D721Med (cell line): ENCODE results near the gene SCN3B.

Source experiments
- DNase-seq: peaks from one replicate; pipeline ENCODE4 v3.0.0; 2011; ENCODE audit warnings: low spot score; ENCODE audit not compliant: insufficient read length
- FAIRE-seq: peaks from 2 replicates; lab custom pipeline; 2011; peaks lifted over from hg19 to GRCh38; lab: Jason Lieb, UNC
- TF ChIP-seq, protein P1 (sequence below): IDR thresholded peaks from 2 replicates; pipeline ENCODE4 v1.5.1; 2012; ENCODE audit warnings: mild to moderate bottlenecking, control low read depth; ENCODE audit not compliant: insufficient read depth; ENCODE audit errors: missing control alignments

The SCN3B gene

DNA sequence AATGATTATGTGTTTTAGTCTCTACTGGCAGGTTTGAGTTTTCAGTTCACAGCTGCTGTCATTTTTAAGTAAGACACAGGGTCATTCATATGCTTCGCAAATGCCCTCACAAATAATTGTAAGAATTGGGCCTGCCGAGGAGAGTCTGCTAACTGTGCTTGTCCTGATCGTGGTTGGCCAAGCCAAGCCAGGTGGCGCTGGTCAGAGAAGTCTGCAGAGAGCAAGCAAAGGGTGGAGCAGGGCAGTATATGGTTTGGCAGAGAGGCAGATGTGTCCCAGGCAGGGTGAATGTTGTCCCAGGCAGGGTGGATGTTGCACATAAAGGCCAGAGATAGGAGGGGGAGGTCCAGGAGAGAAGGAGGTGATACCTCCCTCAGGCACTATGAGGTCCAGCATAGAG lies 52.7 kb downstream of the SCN3B start:
- TF ChIP-seq, protein P1, sequence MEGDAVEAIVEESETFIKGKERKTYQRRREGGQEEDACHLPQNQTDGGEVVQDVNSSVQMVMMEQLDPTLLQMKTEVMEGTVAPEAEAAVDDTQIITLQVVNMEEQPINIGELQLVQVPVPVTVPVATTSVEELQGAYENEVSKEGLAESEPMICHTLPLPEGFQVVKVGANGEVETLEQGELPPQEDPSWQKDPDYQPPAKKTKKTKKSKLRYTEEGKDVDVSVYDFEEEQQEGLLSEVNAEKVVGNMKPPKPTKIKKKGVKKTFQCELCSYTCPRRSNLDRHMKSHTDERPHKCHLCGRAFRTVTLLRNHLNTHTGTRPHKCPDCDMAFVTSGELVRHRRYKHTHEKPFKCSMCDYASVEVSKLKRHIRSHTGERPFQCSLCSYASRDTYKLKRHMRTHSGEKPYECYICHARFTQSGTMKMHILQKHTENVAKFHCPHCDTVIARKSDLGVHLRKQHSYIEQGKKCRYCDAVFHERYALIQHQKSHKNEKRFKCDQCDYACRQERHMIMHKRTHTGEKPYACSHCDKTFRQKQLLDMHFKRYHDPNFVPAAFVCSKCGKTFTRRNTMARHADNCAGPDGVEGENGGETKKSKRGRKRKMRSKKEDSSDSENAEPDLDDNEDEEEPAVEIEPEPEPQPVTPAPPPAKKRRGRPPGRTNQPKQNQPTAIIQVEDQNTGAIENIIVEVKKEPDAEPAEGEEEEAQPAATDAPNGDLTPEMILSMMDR, result no peak
- DNase-seq, result no peak
- FAIRE-seq, result no peak

DNA sequence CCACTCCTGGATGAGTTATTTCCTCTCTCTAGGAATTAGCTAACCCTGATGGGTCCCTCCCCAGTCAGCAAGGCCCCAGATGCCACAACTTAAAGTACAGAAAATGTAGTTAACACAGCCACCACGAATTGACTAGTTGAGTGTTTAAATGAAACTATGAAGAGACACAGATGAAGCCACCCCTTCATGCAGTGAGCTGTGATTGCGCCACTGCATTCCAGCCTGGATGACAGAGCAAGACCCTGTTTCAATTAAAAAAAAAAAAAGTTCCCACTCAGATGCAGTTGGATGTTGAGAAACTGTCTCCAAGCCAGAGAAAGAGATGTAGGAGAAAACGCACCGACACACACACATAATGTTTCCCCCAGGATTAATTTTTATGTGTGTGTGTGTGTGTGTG lies 53.3 kb downstream of the SCN3B start:
- no peak for FAIRE-seq
- TF ChIP-seq, protein P1, result no peak
- DNase-seq, result no peak

DNA sequence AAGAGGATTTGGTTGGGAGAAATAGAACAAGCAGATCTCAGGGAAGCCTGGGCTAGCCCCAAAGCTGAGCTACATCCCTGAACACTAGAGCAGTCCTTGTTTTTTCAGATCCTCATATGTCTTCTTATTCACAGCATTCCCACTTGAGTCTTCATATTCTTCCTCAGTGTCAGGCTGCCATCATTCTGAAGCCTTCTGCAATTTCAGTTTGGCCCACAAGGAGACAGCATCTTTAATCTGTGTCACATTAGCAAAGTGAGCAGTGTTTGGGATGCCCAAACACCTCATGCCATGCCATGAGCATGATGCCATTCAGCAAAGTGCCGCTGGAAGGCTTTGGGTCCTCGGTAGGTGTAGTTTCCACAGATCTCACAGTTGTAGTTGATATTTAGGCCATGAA lies 56.6 kb downstream of the SCN3B start:
- no peak for FAIRE-seq
- TF ChIP-seq, protein P1, result no peak

DNA sequence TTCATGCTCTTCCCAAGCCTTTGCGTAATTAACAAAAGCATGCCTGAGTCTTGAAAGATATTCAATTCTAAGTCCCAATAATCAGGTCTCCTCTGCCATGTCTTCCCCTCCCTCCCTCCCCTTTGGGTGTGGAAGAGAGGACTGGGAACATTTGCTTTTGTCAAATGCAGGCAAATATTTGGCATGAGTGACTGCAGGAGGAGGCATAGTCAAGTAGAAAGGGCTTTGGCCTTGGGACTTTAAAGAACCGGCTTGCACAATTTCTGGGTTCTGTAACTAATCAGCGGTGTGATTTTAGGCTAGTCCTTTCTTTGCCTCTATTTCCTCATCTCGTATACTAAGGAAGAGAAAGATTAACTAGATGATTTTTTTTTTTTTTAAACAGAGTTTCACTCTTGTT lies 59.5 kb downstream of the SCN3B start:
- TF ChIP-seq, protein P1, result no peak
- no peak for FAIRE-seq
- no peak for DNase-seq

More for the DNA sequence above, 56.6 kb downstream of the SCN3B start:
- no peak for DNase-seq

DNA sequence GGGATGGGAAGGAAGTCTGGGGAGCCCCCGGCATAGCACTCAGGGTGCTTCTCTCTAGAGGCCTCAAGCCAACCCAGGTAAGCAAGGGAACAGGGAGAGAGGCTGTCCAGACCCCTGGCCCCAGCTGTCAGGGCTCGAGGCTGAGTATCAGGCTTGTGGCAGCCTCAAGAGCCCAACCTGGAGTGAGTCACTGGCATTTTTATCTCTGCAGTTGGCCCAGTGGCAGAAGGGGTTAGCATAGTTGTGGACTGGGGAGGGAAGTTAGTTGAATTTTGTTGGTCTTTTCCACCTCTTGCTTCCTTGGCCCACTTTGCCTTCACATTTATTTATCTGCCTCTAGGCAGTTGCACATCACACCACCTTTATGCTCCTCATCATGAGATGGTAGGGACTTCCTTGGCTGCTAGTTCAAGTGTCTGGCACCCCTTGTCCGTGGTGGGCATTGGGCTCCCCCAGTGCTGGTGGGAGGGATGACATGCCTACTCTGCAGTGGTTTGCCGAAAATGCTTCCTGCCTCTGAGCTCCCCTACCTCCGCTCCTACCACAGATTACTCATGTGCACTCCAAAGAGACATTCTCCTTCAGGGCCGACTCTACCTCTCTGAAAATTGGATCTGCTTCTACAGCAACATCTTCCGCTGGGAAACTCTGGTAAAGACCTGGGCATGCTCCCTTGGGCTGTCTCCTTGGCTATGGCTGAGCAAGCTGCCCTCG lies 60.1 kb downstream of the SCN3B start:
- TF ChIP-seq, protein P1, result no peak
- DNase-seq, result no peak

DNA sequence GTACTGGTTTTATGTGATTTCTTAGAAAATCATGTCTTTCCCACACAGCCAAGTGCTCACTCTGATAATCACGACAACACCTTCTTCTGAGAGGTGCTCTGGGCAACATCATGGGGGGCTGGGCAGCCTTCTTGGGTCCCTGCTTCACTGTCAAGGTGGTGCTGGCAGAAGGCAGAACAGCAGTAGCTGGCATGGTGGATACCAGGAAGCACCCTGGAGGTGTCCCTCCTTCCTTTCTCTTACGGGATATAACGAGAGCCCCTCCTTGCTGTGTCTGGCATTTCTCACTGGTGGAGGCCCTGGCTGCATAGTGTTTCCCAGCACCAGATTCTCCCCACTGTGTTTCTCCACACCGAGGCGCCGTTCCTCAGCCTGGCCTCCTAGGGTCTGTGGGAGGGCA lies 60.9 kb downstream of the SCN3B start:
- FAIRE-seq (no peak), DNase-seq (no peak)
- TF ChIP-seq, protein P1, result no peak

More for the DNA sequence above, 60.1 kb downstream of the SCN3B start:
- no peak for FAIRE-seq

DNA sequence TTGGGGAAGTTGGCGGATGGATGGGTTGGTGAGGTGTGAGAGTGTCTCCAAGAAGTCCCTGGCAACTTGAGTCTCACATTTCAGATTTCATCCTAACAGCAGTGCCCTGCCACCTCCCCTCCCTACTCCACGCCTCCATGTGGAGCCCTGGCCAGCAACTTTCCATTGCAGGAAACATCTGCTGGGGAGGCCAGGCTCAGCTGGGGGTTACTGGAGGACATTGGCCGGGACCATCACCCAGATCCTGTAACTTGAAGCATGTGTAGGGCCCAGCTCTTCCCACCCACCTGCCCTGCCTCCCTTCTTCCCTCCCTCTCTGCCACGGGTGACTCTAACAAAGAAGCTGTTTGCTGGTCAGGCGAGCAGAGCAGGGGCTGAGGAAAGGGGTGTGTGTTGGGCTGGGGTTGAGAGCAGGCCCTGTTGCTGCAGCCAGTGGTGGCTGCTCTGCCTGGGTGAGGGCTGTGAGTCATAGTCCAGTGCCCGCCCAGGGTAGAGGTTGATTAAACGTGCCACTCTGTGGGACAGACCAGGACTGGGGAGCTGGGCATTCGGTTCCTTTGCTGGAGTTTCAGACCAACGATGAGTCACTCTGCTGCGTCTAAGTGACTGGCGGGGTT lies 64.0 kb downstream of the SCN3B start:
- no peak for FAIRE-seq
- DNase-seq, result no peak
- TF ChIP-seq, protein P1, result no peak
